DOHH2 (cell line): ENCODE measurements around the gene SKOR1.

Experiments
- H3F3A ChIP-seq: fragments of 200-600 bp; sonication (generic), shearing (Covaris generic); 2 replicates; pipeline ENCODE4 v1.6.0; 2016; ENCODE audit warnings: antibody characterized with exemption, mild to moderate bottlenecking; ENCODE audit not compliant: control insufficient read depth, insufficient read depth
- H3K27ac ChIP-seq: fragments of 200-600 bp; sonication (generic); 2 replicates; pipeline ENCODE4 v1.5.1; 2014; ENCODE audit warnings: low read depth, mild to moderate bottlenecking, low read length, moderate library complexity
- H3K27me3 ChIP-seq: fragments of 200-600 bp; sonication (generic); 2 replicates; pipeline ENCODE4 v1.6.1; 2014; ENCODE audit warnings: mild to moderate bottlenecking, low read length, mixed read lengths; ENCODE audit not compliant: control insufficient read depth
- H3K36me3 ChIP-seq: fragments of 200-600 bp; sonication (generic); 2 replicates; pipeline ENCODE4 v1.6.1; 2014; ENCODE audit warnings: mild to moderate bottlenecking, low read length, moderate library complexity, mixed read lengths; ENCODE audit not compliant: control insufficient read depth
- H3K4me1 ChIP-seq: fragments of 200-600 bp; sonication (generic); 2 replicates; pipeline ENCODE4 v1.6.1; 2014; ENCODE audit warnings: mild to moderate bottlenecking, low read length, mixed read lengths; ENCODE audit not compliant: control insufficient read depth
- H3K4me2 ChIP-seq: fragments of 200-600 bp; sonication (generic); 2 replicates; pipeline ENCODE4 v1.6.0; 2014; ENCODE audit warnings: mild to moderate bottlenecking, low read length, moderate library complexity
- H3K4me3 ChIP-seq: fragments of 200-600 bp; sonication (generic); 2 replicates; pipeline ENCODE4 v1.5.1; 2014; ENCODE audit warnings: mild to moderate bottlenecking, low read length, mixed read lengths
- H3K79me2 ChIP-seq: fragments of 200-600 bp; sonication (generic); 2 replicates; pipeline ENCODE4 v1.6.1; 2014; ENCODE audit warnings: mild to moderate bottlenecking, low read length, mixed read lengths; ENCODE audit not compliant: control insufficient read depth
- H3K9me2 ChIP-seq: fragments of 200-600 bp; sonication (generic); replicated peaks from 2 replicates; pipeline ENCODE4 v1.6.1; 2014; ENCODE audit warnings: mild to moderate bottlenecking, low read length, mixed read lengths; ENCODE audit not compliant: control insufficient read depth
- H3K9me3 ChIP-seq: fragments of 200-600 bp; sonication (generic); 2 replicates; pipeline ENCODE4 v1.6.1; 2014; ENCODE audit warnings: antibody characterized with exemption, low read length, mixed read lengths; ENCODE audit not compliant: control insufficient read depth, insufficient read depth
- H4K20me1 ChIP-seq: fragments of 200-600 bp; sonication (generic); 2 replicates; pipeline ENCODE4 v1.6.0; 2014; ENCODE audit warnings: low read depth, mild to moderate bottlenecking, antibody characterized with exemption, low read length, moderate library complexity; ENCODE audit not compliant: control insufficient read depth, insufficient read depth
- EZH2phosphoT487 ChIP-seq: fragments of 200-600 bp; sonication (generic); IDR thresholded peaks from 2 replicates; pipeline ENCODE4 v1.6.1; 2017; ENCODE audit warnings: borderline replicate concordance, mild to moderate bottlenecking, antibody characterized with exemption, low read length, moderate library complexity, mixed read lengths
- TF ChIP-seq, protein P1 (sequence below): fragments of 200-600 bp; sonication (generic); IDR thresholded peaks from one replicate; pipeline ENCODE4 v1.5.1; 2014; ENCODE audit warnings: antibody characterized with exemption, mild to moderate bottlenecking, low read depth, low read length; ENCODE audit not compliant: poor library complexity, severe bottlenecking

The SKOR1 gene

DNA sequence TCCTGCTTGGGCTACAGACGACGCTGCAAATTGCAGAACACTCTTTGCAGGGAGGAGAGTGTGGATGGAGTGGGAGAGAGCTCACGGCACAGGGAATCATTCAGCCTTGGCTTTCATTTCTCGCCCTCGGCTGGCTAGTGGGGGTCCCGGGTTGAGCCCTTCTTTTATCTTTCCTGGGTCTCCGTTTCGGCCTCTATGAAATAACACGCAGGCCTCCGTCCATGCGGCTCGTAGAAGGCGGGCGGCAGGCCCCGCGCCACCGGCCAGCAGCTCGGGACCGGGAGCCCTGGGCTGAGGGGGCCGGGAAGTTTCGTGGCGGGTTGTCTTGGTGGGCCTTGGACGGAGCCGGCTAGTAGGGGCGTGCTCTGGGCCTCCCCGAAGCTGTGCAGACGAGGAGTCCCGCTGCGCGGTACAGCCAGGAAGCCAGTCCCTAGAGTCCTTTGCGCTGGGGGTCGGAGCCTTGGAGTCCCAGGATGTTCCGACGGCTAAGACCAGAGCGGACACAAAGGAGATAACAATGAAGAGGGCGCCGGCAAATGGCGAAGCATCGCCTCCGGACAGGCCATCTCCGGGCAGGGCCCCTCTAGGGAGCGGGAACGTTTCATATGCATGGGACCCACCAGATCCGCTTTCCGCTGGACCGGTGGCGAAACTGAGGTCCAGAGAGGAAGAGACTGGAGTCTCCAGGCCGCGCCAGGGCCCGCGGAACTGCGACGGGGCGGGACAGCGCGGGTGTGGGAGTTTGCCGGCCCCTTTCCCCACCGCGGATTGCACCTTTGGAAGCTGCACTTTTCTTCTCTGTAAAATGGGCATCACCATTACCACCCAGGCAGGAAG, 10.2 kb downstream of the SKOR1 start:
- peaks cover 37% of the 10 kb centered on the region for H3K27me3 ChIP-seq
- H4K20me1 ChIP-seq, result no peaks in the 10 kb centered on the region
- H3K9me3 ChIP-seq, result no peaks in the 10 kb centered on the region
- H3K4me1 ChIP-seq, result peaks cover 56% of the 10 kb centered on the region
- H3K4me3 ChIP-seq, result peak overlapping the region; percentile 74
- TF ChIP-seq, protein P1, sequence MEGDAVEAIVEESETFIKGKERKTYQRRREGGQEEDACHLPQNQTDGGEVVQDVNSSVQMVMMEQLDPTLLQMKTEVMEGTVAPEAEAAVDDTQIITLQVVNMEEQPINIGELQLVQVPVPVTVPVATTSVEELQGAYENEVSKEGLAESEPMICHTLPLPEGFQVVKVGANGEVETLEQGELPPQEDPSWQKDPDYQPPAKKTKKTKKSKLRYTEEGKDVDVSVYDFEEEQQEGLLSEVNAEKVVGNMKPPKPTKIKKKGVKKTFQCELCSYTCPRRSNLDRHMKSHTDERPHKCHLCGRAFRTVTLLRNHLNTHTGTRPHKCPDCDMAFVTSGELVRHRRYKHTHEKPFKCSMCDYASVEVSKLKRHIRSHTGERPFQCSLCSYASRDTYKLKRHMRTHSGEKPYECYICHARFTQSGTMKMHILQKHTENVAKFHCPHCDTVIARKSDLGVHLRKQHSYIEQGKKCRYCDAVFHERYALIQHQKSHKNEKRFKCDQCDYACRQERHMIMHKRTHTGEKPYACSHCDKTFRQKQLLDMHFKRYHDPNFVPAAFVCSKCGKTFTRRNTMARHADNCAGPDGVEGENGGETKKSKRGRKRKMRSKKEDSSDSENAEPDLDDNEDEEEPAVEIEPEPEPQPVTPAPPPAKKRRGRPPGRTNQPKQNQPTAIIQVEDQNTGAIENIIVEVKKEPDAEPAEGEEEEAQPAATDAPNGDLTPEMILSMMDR, result no peak
- peak; percentile 87 for TF ChIP-seq EZH2phosphoT487
- H3K9me2 ChIP-seq, result no peaks in the 10 kb centered on the region
- no peaks in the 10 kb centered on the region for H3K79me2 ChIP-seq
- H3K4me2 ChIP-seq, result peak overlapping the region; percentile 92
- H3K36me3 ChIP-seq, result peaks cover 2% of the 10 kb centered on the region; the same call in 1 of the 2 replicates
- no peak overlapping the region for H3K27ac ChIP-seq
- H3F3A ChIP-seq, result peaks cover 11% of the 10 kb centered on the region; the same call in 1 of the 2 replicates

DNA sequence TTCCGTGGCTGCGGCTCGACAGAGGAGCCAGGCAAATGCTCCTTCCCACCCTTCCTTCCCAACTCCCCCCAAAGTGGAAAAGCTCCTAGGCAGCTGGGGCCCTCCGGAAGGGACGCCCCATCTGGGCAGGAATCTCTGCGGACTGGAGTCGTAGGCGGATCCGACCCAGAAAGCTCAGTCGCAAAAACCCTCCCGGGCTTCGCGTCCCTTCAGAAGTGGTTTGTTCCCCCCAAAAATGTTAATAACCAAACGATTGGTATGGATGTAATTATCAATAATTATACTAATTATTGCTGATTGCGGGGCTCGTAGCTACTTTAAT, 10.8 kb downstream of the SKOR1 start:
- Histone ChIP-seq H3F3A (peaks cover 11% of the 10 kb centered on the region; the same call in 1 of the 2 replicates), H3K79me2 (no peaks in the 10 kb centered on the region), H3K4me3 (peak overlapping the region; percentile 74), H3K9me3 (no peaks in the 10 kb centered on the region), H3K27me3 (peaks cover 37% of the 10 kb centered on the region), H4K20me1 (no peaks in the 10 kb centered on the region), H3K4me2 (peak overlapping the region; percentile 92), H3K9me2 (no peaks in the 10 kb centered on the region), H3K36me3 (peaks cover 2% of the 10 kb centered on the region; the same call in 1 of the 2 replicates), H3K4me1 (peaks cover 61% of the 10 kb centered on the region), H3K27ac (no peak overlapping the region)
- TF ChIP-seq, protein P1, result no peak
- no peak for TF ChIP-seq EZH2phosphoT487

DNA sequence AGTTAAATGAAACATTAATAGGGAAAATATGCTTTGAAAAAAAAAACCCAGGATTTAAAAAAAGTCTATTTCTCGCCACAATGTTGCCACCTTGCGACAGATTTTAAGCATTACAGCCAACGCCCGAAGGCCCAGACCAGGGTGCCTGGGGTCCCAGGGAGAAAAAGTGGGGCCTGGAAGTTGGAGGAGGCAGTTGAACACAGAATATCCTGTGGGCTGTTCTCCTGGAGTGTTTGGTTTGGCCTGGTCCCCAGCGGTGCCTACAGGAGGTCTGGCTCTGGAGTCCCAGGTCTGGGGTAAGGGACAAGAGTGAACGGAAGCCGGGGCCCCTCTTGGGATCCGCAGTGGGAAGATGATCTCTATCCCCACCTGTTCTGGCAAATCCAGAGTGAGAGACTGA, 11.2 kb downstream of the SKOR1 start:
- Histone ChIP-seq H3K4me1 (peaks cover 65% of the 10 kb centered on the region), H3K79me2 (no peaks in the 10 kb centered on the region), H4K20me1 (no peaks in the 10 kb centered on the region), H3K27ac (no peak overlapping the region), H3K4me3 (peak overlapping the region; percentile 74), H3K4me2 (peak overlapping the region; percentile 92), H3K9me2 (no peaks in the 10 kb centered on the region), H3K36me3 (peaks cover 2% of the 10 kb centered on the region; the same call in 1 of the 2 replicates), H3K27me3 (peaks cover 37% of the 10 kb centered on the region), H3K9me3 (no peaks in the 10 kb centered on the region), H3F3A (peaks cover 11% of the 10 kb centered on the region; the same call in 1 of the 2 replicates)
- no peak for TF ChIP-seq EZH2phosphoT487
- TF ChIP-seq, protein P1, result peak; percentile 78
